GM13977 (cell line): Measurements from ENCODE around the gene RELL2.
"Not testable (repeated sequence)": the region's sequence is repeated elsewhere in the genome, so short reads cannot be mapped to it uniquely, and the experiment has no call there.

ENCODE experiments used
- DNase-seq: peaks from one replicate; pipeline ENCODE4 v3.0.0; 2012; ENCODE audit warnings: low spot score
- in situ Hi-C: fragments of 300-500 bp; cut with MboI; formaldehyde crosslinking; loops from one replicate; pipeline ENCODE4 v1.12.0; 2022; ENCODE audit warnings: low sequenced_read_pairs, low pct_unique_long_range_greater_than_20kb, mixed read lengths, inconsistent platforms; ENCODE audit not compliant: unreplicated experiment
- TF ChIP-seq, protein P1 (sequence below): IDR thresholded peaks from 2 replicates; pipeline ENCODE4 v1.5.1; 2012; ENCODE audit warnings: mild to moderate bottlenecking, control low read depth; ENCODE audit not compliant: insufficient read depth; ENCODE audit errors: extremely low read depth, missing control alignments

RELL2 gene

GRCh38 chr5:141602606-141603005 is 34.2 kb upstream of the RELL2 start:
- TF ChIP-seq, protein P1, sequence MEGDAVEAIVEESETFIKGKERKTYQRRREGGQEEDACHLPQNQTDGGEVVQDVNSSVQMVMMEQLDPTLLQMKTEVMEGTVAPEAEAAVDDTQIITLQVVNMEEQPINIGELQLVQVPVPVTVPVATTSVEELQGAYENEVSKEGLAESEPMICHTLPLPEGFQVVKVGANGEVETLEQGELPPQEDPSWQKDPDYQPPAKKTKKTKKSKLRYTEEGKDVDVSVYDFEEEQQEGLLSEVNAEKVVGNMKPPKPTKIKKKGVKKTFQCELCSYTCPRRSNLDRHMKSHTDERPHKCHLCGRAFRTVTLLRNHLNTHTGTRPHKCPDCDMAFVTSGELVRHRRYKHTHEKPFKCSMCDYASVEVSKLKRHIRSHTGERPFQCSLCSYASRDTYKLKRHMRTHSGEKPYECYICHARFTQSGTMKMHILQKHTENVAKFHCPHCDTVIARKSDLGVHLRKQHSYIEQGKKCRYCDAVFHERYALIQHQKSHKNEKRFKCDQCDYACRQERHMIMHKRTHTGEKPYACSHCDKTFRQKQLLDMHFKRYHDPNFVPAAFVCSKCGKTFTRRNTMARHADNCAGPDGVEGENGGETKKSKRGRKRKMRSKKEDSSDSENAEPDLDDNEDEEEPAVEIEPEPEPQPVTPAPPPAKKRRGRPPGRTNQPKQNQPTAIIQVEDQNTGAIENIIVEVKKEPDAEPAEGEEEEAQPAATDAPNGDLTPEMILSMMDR, result no peak
- no peak for DNase-seq
- in situ Hi-C loops, result no loop called here

GRCh38 chr5:141603923-141604717 is 32.7 kb upstream of the RELL2 start:
- in situ Hi-C loops, result no loop called here
- no peak for DNase-seq
- TF ChIP-seq, protein P1, result no peak

DNA sequence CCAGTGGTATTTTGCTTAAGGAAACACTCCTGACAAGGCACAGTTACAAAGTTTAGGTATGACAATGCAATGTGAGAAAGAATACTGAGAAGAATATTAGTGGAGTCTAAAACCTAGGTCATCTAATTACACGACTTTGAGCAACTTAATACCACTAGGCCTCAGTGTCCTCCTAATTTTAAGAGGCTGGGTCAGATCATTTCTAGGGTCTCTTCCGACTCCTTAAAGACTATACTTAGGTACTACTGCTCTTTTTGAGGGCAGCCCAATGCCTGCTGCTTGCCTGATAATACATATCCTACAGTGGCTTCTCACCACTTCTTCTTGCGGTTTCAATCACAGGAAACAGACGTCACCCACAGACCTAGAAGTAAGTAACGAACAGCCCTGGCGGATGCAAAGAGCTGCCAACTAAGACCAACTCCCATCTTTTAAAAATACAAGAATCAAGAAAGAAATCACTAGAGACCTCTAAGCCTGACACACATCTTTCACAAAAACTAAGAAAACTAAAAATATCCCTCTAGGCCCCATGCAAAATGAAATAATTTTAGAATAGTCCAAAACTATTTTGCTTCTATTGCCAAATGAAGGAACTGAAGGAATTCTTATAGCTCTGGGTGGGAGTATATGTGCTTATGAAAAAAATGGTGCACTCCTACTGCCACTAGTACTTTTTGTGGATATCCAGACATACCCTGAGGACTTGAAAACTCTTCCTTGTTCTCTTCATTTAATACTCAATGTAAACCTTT is 31.1 kb upstream of the RELL2 start:
- TF ChIP-seq, protein P1, result no peak
- peak; percentile 55 for DNase-seq
- in situ Hi-C loops, result no loop called here

DNA sequence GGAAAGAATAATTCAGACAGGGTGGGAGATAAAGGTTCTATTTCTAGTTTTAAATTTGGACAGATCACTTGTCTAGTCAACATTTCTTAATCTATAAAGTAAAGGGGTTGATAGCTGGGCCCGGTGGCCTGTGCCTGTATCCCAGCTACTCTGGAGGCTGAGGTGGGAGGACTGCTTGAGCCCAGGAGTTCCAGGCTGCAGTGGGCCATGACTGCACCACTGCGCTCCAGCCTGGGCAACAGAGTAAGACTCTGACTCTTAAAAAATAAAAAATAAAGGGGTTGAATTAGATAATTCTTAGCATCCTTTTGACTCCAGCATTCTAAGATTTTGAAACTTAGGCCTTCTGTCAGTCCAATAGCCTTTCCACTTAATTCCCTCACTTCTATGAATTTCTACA is 28.8 kb upstream of the RELL2 start:
- no peak for DNase-seq
- TF ChIP-seq, protein P1, result no peak
- in situ Hi-C loops, result no loop called here

GRCh38 chr5:141608557-141608956 is 28.2 kb upstream of the RELL2 start:
- DNase-seq, result no peak
- TF ChIP-seq, protein P1, result no peak
- in situ Hi-C loops, result no loop called here

- TF ChIP-seq, protein P1, result no peak
- no peak for DNase-seq
- in situ Hi-C loops, result no loop called here
These were observed 27.8 kb upstream of the RELL2 start for GRCh38 chr5:141609044-141609443.

GRCh38 chr5:141609921-141610320 is 26.9 kb upstream of the RELL2 start:
- DNase-seq, in situ Hi-C loops: not testable (repeated sequence)
